IPS DF 4.7 (cell line): ENCODE data around the gene EGFLAM.
A peak's percentile ranks its signal among the peaks of the same experiment; 100 is the strongest.
"Not testable (repeated sequence)": the region's sequence is repeated elsewhere in the genome, so short reads cannot be mapped to it uniquely, and the experiment has no call there.

ENCODE experiments used
- DNase-seq: peaks from one replicate; pipeline ENCODE4 v3.0.0-alpha.2; 2013; ENCODE audit warnings: low spot score; ENCODE audit errors: extremely low read depth

EGFLAM gene

DNA sequence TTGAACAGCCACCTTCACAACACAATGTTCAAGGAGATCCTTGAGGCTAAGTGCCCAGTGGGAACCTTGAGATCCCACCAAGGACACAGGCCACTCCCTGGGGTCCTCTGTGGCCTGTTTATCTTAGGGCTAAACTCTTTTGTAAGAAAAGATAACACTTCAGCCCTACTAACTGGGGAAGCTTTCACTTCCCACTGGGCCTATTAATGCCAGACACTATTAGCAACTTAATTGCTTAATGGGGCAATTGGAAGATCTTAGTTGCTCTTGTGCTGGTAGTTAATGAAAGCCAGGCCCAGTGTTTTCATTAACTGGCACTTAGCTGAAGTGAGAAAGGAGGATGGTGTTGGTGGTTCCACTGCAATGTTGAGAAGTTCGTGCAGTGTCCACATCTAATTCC, 117.1 kb downstream of the EGFLAM start:
- no peak for DNase-seq

- no peak for DNase-seq
Observed at GRCh38 chr5:38376404-38376803, 118.0 kb downstream of the EGFLAM start.

DNA sequence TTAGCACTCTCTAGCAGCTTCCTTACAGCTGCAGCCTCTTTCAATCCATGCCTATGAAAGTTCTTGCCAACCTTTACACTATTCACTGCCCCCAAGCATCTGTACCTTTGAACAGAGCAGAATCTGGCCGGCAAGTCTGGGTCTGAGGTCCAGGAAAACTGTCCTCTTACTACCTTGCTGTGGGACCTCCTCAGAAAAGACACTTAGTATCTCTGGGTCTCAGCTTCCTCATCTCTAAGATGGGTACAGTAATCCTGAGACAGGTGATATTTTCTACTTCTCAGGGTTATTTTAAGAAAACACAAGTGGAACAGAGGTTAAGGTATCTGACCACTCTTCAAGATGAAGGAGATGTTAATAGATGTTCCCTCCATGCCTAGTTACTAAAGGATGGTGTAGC, 120.2 kb downstream of the EGFLAM start:
- no peak for DNase-seq

DNA sequence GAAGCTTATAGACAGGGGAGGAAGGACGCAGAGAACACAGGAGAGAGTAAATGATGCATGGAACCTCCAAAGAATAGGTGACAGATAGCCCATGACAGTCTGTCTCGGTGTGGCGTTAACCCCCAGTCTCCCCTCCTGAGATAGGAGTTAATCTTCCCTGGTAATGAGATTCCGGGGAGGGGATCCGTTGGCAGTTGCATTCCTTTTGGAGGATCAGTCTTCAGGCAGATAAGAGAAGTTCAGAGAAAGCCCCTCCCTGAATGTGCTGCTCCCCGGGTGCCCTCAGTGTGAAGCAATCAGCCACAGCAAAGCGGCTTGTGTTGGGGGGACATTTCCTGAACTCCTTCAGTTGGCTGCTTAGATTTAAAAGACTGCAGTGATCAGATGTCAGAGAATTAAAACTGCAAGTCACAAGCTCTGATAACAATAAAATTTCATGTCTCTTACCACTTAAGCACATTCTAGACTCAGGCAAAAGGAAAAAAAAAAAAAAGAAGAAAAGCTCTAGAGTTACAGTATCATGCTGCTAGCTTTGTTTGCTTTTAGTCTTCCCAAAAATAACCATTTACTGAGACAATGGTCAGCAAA, 121.1 kb downstream of the EGFLAM start:
- DNase-seq: no peak

- no peak for DNase-seq
Observed at GRCh38 chr5:38380537-38380936, 122.2 kb downstream of the EGFLAM start.

DNA sequence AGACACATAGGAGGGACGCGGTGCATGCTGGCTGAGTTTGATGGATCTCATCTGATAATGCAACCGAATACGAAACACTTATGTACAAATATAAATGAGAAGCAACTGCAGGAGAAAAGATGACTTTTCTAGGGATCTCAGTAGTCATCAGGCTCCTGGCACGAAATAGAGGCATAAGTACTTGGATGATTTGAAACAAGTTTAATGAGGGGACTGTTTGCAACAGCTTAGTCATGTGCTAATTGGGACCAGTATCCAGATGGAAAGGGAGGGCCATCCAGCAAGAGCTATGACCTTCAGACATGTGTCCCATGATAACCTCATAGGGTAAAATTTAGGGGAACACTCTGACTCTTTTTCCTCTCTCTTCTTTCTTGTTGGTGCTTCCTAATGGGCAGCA, 123.0 kb downstream of the EGFLAM start:
- no peak for DNase-seq

DNA sequence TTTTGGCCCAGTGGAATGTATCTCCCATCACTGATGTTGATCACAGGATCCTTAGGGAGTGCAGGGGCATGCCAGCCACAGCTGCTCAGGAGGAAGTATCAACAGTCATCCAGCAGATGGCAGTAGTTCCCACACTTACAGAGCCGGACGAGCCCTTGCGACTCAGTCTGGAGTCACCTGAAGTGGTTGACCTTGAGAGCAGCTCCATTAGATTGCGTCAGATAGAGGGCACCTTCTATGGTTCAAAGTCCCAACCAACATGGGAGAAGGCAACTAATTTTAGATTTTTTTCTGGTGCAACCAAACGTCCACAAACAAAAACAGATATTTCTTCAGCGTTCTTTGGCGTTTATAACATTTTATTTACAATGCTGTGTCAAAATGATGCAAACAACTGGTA, 124.5 kb downstream of the EGFLAM start:
- DNase-seq: peak; percentile 87

DNA sequence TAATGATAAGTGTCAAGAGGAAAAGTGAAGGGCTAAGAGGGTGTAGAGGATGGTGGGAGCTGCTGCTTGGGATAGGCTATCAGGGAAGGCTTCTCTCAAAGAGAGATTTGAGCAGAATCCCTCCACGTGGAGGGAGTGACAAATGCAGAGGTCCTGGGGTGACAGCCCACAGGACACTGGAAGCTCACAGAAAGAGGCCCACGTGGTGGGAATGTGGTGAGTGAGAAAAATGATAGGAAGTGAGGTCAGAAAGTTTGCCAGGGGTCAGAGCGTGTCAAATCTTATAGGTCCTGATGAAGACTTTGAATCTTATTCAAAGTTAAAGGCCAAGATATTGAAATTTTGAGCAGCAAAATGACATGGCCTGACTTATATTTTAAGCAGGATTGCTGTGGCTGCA, 125.3 kb downstream of the EGFLAM start:
- DNase-seq: no peak

DNA sequence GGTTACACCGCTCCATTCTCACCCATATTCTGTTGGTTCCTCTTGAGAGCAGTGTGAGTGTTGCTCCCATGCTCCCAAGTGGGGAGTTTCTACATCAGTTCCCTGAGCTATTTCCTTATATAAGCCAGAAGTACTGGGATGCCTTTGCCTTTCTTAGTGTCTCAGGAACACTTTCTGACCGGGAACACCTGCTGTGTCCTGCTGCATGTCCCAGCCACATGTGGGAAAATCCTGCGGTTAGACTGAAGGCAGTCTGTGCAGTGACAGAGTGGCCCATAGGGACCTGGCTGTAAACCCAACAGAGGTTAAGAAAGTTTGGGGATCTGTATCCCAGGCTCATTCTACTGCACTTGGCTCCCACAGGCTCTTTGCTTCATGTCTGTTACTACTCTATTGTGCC, 126.0 kb downstream of the EGFLAM start:
- DNase-seq: no peak

GRCh38 chr5:38387161-38387560, 128.8 kb downstream of the EGFLAM start:
- no peak for DNase-seq

GRCh38 chr5:38393636-38394035, 135.3 kb downstream of the EGFLAM start:
- no peak for DNase-seq

- DNase-seq: no peak
Observed at GRCh38 chr5:38396766-38397165, 138.4 kb downstream of the EGFLAM start.

DNA sequence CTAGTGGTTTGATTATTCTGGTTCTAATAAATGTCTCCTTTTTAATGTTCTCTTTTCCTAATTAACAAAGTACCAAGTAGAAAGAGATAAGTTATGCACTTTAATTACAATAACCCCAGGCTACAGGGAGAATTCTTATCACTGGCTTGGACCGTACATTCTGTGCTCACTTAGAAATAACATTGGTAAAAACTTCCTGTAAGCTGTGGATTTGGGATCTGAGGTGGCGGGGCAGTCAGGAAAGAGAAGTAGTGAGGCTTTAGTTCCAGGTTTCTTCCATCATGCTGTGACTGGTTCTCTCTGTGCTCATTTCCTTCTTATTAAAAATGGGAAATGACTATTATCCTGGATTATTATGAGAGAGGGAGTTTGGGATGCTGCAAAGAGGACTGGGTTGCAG, 142.0 kb downstream of the EGFLAM start:
- no peak for DNase-seq

DNA sequence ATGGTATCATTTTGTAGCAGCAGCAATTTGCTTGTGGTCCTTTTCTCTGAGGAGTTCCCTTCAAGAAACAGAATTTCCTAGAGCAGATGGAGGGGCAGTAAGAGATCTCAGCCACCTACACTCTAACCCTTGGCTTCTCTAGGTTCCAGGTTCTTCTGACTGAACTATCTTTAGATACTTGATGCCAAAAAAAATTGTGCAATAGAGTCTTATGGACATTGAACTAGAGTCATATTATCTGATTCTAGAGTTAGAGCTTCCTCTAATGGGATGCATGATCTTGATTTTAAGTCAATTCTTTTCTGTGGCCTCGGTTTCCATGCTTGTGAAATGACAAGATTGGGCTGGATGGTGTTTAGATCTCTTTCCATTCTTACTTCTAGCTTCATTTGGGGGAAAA, 142.8 kb downstream of the EGFLAM start:
- DNase-seq: no peak

DNA sequence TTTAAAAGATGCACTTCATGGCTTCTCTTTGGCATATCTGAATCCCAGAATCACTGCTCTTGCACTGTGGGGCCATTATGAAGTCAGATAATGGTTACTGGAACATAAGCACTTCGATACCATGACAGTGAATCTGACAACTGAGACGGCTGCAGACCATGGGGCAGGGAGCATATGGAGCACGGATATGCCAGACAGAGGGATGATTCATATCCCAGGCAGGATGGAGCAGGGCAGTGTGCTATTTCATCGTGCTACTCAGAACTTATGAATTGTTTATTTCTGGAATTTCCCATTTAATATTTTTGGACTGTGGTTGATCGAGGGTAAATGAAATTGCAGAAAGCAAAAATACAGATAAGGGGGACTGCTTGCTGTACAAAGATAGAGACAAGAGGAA, 145.0 kb downstream of the EGFLAM start:
- DNase-seq: no peak

DNA sequence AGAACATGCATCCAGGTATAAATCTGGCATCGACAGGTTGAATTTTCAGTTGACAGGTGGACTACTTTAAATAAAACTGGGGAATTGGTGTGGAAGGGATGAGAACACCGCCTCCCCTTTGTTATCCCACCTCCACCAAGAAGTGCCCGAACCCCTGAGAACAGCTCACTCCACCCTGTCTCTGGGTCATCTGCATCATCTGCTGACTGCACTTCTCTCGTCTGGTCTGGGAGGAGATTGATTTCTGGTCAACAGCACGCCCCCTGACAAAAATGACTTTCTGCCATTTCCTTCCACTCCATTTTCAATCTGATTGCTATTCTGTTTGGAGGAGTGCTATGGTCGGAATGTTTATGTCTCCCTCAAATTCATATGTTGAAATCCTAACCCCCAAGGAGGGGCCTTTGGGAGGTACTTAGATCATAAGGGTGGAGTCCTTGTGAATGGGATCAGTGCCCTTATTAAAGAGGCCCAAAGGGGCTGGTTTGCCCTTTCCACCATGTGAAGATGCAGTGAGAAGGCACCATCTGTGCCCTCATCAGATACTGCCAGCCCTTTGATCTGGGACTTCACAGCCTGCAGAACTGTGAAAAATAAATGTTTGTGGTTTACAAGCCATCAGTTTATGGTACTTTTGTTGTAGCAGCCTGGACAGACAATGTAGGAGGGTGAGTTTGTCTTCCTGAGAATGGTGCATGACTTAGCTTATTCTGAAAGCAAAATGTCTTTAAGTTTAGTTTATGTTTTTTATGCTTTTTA, 145.7 kb downstream of the EGFLAM start:
- no peak for DNase-seq

DNA sequence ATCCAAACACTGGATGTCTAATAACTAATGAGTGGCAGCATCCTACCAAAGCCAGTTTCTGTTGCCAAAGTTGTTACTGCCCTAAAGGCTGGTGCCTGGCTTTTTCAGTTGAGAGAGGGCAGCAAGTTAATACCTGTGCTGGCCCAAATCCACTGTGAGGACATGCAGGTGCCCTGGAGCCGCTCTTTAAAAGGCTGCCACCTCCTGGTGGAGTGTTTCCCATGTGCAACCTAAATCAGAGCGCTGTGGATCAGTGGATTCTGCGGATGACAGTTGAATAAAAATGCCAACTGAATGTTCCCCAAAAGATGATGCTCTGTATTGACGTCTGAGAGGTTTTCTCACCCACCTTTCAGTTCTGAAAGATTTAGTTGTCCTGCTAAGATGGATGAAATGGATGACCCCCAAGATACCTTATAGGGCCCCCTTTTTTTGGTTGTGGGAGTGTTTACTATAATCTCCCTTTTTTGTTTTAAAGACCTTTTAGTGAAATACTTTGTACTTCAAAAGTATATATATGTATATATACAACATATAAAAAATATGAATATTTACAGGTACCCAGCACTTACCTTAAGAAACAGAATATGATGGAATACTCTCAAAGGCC, 146.4 kb downstream of the EGFLAM start:
- no peak for DNase-seq

DNA sequence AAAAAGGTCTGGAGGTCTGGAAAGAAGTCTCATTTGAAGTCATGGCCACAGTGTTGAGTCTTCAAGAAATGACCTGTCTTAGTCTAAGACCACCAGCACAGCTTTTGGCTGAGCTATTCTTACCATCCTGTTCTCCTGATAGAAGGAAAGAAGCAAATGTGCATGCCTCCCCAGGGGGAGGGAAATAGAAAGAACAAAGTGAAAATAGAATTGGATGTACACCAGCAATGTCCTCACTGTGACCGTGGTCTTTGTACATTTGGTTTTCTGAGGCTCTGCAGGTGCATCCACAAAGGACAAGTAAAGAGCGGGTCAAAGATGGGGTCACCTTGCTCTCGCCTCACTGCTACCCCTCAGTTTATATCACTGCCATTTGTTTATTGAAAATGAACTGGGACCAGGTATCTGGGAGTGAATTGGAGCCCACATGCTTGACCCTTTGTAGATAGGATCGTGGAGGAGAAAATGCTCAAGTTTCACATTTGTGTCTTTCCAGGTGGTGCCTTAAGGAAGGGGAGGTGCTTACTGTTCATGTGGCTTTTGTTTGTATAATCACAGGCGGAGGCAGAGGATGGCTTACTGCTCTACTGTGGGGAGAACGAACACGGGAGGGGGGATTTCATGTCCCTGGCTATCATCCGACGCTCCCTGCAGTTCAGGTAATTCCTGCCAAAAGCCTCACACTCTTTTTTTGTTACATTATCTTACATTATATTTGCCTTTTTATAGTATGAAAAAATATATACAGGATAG, 150.3 kb downstream of the EGFLAM start:
- no peak for DNase-seq

- DNase-seq: no peak
Observed at GRCh38 chr5:38410304-38410990, 152.1 kb downstream of the EGFLAM start.

DNA sequence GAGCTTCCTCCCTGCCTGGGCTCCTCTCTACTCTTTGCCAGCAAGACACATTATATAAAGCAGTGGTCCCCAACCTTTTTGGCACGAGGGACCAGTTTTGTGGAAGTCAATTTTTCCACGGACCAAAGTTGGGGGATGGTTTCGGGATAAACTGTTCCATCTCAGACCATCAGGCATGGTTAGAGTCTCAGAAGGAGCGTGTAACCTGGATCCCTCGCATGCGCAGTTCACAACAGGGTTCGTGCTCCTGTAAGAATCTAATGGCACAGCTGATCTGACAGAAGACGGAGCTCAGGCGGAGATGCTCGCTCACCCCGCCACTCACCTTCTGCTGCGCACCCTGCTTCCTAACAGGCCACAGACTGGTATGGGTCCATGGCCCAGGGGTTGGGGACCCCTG, 155.3 kb downstream of the EGFLAM start:
- DNase-seq: no peak

- DNase-seq: no peak
Observed at GRCh38 chr5:38414348-38414747, 156.0 kb downstream of the EGFLAM start.

- DNase-seq: not testable (repeated sequence)
Observed at GRCh38 chr5:38415772-38416171, 157.4 kb downstream of the EGFLAM start.
